Peyer's patch (tissue), 4 donors: ENCODE measurements around the gene GDF11.

Source experiments
- POLR2A ChIP-seq, 2 donors: fragments of 450-650 bp; IDR thresholded peaks; one replicate each; pipeline ENCODE4 v1.5.1; 2017; ENCODE audit warnings: antibody characterized with exemption in 2 of 2, mild to moderate bottlenecking in 2 of 2, moderate library complexity in 2 of 2
- TF ChIP-seq, protein P1 (sequence below), 6 experiments: fragments of 450-650 bp in 4 of 6; fragments of 200-600 bp in 2 of 6; sonication (generic) in 1 of 6; IDR thresholded peaks; one replicate each; pipeline ENCODE4 v1.5.1; 2017 to 2019; ENCODE audit warnings: antibody characterized with exemption in 6 of 6, mild to moderate bottlenecking in 3 of 6, moderate library complexity in 1 of 6

DNA sequence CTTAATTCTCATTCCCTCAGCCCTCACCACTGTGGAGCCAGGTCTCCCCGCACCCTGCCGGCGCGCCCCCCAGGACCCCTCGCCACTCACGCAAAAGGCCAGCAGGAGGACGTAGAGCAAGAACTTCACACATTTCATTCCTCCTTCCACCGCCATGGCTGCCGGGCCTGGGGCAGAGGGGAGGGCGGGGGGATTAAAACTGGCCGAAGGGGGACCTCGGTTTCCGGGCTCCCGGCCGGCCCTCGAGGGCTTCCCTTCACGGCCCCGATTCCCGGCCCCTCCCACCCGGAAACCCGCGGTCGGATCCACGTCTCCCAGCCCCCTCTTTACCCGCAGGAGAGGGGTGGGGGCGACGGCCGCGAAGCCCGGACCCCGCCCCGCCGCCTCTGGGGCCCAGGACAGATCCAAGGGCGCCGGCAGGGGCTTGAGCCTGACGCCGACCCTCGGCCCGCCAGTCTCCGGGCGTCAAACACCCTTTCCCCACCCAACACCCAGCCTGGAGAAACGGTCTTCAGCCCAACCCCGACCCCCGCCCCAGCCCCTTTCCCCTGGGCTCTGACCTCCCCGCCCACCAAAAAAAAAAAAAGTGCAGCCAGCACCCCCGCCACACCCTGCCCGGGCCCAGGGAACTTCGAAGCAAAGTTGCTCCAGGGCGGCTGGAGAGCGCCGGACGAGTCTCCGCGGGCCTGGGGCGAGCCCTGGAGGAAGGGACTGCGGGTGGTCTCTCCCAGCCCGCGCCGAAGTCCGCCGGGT is 14.6 kb upstream of the GDF11 start:
- TF ChIP-seq, protein P1, sequence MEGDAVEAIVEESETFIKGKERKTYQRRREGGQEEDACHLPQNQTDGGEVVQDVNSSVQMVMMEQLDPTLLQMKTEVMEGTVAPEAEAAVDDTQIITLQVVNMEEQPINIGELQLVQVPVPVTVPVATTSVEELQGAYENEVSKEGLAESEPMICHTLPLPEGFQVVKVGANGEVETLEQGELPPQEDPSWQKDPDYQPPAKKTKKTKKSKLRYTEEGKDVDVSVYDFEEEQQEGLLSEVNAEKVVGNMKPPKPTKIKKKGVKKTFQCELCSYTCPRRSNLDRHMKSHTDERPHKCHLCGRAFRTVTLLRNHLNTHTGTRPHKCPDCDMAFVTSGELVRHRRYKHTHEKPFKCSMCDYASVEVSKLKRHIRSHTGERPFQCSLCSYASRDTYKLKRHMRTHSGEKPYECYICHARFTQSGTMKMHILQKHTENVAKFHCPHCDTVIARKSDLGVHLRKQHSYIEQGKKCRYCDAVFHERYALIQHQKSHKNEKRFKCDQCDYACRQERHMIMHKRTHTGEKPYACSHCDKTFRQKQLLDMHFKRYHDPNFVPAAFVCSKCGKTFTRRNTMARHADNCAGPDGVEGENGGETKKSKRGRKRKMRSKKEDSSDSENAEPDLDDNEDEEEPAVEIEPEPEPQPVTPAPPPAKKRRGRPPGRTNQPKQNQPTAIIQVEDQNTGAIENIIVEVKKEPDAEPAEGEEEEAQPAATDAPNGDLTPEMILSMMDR (IDR thresholded peaks at IDR 0.05): no peak
- TF ChIP-seq POLR2A (IDR thresholded peaks at IDR 0.05): no peak
